ENCODE measurements around the gene PDPK1.

The PDPK1 gene

DNA sequence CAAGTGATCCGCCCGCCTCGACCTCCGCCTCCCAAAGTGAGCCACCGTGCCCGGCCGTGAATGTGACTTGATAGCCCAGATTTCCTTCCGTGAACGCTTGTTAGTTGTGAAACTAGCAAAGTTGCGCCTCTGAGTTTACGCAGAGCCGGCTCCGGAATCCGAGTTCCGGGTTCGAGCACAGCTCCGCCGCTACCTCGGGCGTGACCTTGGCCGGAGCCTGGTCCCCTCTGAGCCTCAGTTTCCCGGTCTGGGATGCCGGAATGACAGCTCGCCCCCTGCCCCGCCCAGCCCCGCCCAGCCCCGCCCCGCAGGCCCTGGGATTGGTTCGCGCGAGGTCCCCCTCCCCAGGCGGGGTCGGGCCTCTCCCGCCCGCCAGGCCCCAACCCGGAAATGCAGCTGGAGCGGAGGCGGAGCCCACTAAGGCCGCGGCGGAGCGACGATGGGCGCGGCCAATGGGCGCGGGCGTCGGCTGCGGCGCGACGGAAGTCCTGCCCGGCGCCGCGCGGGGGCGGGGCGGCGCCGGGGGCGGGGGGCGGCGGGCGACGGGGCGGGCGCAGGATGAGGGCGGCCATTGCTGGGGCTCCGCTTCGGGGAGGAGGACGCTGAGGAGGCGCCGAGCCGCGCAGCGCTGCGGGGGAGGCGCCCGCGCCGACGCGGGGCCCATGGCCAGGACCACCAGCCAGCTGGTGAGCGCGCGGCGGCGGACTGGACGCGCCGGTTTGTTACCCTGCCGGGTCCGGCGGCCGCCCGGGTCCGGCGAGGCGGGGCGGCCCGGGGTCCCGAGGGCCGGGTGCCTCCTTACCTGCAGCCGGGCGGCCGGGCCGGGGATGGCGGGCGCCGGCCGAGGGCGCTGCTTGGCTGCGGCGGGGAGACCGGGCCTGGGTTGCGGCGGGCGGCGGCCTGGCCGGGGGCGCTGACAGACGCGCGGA, at the start of gene PDPK1:
Gene PDPK1 (plus strand): TSS at position 571 of the 929 bp plus-strand sequence. CDS start 92 bp downstream, at position 663.
- DNase-seq (ENCODE audit: extremely low read depth, low read depth), result peak; percentile 65
- TF ChIP-seq, protein P1, sequence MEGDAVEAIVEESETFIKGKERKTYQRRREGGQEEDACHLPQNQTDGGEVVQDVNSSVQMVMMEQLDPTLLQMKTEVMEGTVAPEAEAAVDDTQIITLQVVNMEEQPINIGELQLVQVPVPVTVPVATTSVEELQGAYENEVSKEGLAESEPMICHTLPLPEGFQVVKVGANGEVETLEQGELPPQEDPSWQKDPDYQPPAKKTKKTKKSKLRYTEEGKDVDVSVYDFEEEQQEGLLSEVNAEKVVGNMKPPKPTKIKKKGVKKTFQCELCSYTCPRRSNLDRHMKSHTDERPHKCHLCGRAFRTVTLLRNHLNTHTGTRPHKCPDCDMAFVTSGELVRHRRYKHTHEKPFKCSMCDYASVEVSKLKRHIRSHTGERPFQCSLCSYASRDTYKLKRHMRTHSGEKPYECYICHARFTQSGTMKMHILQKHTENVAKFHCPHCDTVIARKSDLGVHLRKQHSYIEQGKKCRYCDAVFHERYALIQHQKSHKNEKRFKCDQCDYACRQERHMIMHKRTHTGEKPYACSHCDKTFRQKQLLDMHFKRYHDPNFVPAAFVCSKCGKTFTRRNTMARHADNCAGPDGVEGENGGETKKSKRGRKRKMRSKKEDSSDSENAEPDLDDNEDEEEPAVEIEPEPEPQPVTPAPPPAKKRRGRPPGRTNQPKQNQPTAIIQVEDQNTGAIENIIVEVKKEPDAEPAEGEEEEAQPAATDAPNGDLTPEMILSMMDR (IDR thresholded peaks at IDR 0.05; ENCODE audit: low read depth, low read length, missing control alignments), result no peak
- H3K4me3 ChIP-seq (replicated peaks; ENCODE audit: low read depth, low read length), result peak within 1 kb of the TSS; percentile 53

DNA sequence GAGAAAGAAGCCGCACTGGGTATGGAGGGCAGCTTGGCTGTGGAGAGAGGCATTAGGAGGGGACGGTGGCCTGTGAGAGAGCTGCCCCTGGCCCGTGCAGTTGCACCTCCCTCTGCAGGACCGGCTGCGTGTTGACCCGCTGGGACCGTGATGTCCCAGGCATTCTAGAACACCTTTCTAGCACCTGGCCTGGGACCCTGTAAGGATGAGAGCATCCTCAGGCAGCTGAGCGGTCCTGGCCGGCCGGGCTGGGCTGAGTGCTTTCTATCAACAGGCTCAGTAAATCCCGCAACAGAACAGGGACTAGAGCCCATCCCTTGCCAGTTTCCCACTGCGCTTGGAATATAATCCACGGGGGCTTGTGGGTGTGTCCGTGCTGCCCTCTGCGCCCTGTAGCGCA, 48.2 kb upstream of the PDPK1 start:
- DNase-seq (ENCODE audit: extremely low read depth, low read depth), result no peak
- TF ChIP-seq, protein P1 (IDR thresholded peaks at IDR 0.05; ENCODE audit: low read depth, low read length, missing control alignments), result no peak
- no peak overlapping the region for H3K4me3 ChIP-seq (replicated peaks; ENCODE audit: low read depth, low read length)

DNA sequence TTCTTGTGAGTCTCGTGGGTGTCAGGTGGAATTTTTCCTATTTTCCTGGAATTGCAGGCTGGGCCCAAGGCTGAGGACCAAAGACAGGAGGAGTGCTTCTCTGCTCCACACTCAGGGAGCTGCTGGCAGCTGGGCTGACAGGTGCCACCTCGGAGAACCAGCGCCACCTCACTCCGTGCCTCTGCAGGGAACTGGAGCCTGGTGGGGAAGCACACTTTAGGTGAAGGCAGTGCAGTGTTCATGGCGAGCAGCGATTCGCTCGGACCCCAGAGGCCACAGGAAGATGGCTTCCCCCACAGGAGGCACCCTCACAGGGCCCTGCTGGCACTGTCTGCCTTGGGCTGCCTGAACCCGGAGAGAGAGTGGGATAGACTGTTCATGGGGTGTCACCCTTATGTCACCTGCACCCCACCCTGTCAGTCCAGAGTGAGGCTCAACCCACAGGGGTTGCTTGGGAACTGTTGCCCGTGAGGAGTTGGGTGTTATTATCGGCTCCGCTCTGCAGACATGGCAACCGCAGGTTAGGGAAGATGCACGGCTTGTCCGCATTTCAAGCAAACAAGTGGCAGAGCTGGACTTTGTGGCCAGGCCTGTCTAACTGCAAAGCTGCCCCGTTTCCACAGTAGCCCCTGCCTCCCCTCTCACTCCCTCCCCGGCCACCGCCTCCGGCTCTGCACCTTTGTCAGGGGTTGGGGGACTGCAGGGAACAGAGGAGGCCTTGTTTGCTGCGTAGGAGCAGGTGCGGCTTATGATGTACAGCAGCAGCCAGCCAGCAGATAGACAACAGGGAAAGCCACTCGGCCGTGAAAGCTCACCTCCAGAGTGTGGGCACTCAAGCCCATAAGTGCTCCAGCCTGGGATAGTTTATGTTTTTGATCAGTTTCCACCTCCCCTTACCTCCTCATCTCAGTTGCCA, 47.4 kb upstream of the PDPK1 start:
- H3K4me3 ChIP-seq (replicated peaks; ENCODE audit: low read depth, low read length), result no peak overlapping the region
- DNase-seq (ENCODE audit: extremely low read depth, low read depth), result no peak
- TF ChIP-seq, protein P1 (IDR thresholded peaks at IDR 0.05; ENCODE audit: low read depth, low read length, missing control alignments), result no peak

DNA sequence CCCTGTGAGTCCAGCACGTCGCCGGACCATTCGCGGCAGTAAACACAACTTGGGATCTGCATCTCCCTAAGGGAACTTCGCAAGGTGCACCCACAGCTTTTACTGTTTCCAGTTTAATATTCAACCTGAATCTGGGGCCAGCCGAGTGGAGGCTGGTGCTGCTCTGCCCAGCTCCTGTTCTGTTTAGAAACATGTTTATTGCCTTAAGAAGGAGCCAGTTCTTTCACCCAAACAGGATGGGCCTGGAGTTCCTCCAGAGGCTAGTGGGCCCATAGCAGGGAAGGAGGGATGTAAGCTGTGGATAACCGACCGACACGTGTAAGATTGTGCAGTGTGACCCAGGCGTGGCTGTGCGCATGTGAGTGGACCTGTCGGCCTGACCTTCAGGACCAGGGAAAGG, 45.5 kb upstream of the PDPK1 start:
- TF ChIP-seq, protein P1 (IDR thresholded peaks at IDR 0.05; ENCODE audit: low read depth, low read length, missing control alignments), result no peak
- no peak overlapping the region for H3K4me3 ChIP-seq (replicated peaks; ENCODE audit: low read depth, low read length)
- no peak for DNase-seq (ENCODE audit: extremely low read depth, low read depth)

DNA sequence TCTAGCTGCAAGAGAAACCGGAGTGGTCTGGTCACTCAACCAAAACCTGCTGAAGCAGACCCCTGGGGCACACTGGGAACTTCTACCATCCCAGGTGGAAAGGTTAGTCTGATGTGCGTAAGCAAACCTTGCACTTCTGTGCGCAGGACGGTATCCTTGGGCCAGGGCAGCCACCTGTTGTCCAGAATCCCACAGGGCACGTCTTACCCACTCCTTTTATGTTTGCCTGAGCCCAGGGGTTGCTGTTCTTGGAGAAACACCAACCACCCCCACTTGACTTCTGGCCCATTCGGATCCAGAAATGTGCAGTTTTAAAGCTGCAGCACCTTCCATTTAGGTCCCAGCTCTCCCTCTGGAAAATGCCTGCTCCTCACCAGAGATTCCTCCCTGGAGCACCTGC, 44.2 kb upstream of the PDPK1 start:
- H3K4me3 ChIP-seq (replicated peaks; ENCODE audit: low read depth, low read length), result no peak overlapping the region
- no peak for DNase-seq (ENCODE audit: extremely low read depth, low read depth)
- TF ChIP-seq, protein P1 (IDR thresholded peaks at IDR 0.05; ENCODE audit: low read depth, low read length, missing control alignments), result no peak

DNA sequence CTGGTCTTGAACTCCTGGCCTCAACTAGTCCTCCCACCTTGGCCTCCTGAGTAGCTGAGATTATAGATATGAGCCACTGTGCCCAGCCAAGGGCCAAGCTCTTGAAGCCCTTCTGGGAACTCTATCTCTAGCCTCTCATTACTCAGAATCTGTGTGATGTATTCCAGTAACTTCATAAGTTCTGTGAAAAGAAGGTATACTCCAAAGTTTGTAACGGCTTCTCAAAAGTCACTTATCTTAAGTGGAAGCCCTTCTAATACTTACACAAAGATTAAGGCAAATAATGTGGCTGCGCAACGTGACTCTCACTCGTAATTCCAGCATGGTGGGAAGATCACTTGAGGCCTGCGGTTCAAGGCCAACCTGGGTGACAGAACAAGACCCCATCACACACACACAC, 43.2 kb upstream of the PDPK1 start:
- no peak for DNase-seq (ENCODE audit: extremely low read depth, low read depth)
- H3K4me3 ChIP-seq (replicated peaks; ENCODE audit: low read depth, low read length), result no peak overlapping the region
- TF ChIP-seq, protein P1 (IDR thresholded peaks at IDR 0.05; ENCODE audit: low read depth, low read length, missing control alignments), result no peak
